ENCODE data around the gene IBA57. TPM values are rescaled to one million over a fixed set of nuclear protein-coding genes. Genes with fewer than 3 reads are reported as not detected.
A peak's percentile ranks its signal among the peaks of the same experiment; 100 is the strongest.

Gene IBA57
- total RNA-seq, 3 donors from 2014 or later: 3.4 to 4.1 (median 3.9) TPM

DNA sequence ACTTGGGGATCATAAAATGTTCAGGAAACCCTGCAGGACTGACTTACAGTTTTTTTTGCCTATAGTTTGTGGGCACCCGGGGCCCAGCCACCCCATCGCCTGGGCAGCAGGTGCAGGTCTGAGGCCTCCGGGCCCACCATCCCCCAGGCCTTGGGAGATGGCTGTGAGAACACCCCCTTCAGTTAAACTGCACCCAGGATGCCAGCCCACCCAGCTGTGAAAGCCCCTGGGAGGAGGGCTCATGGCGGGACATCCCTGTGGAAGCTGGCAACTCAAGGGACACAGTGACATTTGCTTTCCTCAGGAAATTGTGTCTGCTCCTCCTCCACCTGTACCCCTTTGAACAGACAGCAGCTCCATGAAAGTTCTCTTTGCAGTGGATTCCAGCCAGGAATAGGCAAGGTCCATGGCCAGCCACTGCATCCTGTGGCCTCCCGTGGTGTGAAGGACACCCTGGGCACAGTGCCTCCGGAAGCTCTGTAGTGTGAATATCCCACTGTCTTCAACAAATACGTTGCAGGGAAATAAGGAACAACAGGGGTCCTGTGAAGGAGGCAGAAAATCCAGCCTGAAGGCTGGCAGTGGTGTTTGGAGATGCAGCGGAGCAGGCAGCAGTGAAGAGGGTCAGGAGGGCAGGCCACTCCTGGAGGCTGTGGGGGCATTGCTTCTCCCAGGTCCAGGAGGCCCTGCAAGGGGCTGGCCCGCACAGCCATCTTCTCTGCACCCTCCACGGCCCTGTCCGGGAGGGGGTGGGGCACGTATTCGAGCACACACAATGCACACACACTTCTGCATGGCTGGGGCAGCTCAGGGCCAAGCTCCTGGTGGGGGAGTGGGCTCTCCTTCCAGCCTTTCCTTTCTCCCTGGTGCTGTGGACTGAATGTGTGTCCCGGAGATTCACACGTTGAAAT is 40.2 kb downstream of the IBA57 start:
- intact Hi-C loops (cut with DNase I; ENCODE audit: low total_unique reads): no loop called here
- Histone ChIP-seq H3K27ac (no peak overlapping the region), H3K4me1 (no peaks in the 10 kb centered on the region), H3K4me3 (no peak overlapping the region), H3K9me3 (no peaks in the 10 kb centered on the region), H3K27me3 (no peaks in the 10 kb centered on the region), H3K36me3 (no peaks in the 10 kb centered on the region)
- no peak for TF ChIP-seq POLR2A (IDR thresholded peaks at IDR 0.05)
- TF ChIP-seq, protein P1, sequence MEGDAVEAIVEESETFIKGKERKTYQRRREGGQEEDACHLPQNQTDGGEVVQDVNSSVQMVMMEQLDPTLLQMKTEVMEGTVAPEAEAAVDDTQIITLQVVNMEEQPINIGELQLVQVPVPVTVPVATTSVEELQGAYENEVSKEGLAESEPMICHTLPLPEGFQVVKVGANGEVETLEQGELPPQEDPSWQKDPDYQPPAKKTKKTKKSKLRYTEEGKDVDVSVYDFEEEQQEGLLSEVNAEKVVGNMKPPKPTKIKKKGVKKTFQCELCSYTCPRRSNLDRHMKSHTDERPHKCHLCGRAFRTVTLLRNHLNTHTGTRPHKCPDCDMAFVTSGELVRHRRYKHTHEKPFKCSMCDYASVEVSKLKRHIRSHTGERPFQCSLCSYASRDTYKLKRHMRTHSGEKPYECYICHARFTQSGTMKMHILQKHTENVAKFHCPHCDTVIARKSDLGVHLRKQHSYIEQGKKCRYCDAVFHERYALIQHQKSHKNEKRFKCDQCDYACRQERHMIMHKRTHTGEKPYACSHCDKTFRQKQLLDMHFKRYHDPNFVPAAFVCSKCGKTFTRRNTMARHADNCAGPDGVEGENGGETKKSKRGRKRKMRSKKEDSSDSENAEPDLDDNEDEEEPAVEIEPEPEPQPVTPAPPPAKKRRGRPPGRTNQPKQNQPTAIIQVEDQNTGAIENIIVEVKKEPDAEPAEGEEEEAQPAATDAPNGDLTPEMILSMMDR (IDR thresholded peaks at IDR 0.05): no peak
- TF ChIP-seq POLR2AphosphoS5 (IDR thresholded peaks at IDR 0.05): no peak
- no peak for DNase-seq (ENCODE audit: low spot score in 2 of 2)

- H3K4me1 ChIP-seq: no peaks in the 10 kb centered on the region
- no peak for TF ChIP-seq POLR2A (IDR thresholded peaks at IDR 0.05)
- TF ChIP-seq, protein P1 (IDR thresholded peaks at IDR 0.05): no peak
- TF ChIP-seq POLR2AphosphoS5 (IDR thresholded peaks at IDR 0.05): no peak
- no peak overlapping the region for H3K4me3 ChIP-seq
- peaks cover 0 to under 1% of the 10 kb centered on the region in 2 donors for H3K9me3 ChIP-seq
- no peak for DNase-seq (ENCODE audit: low spot score in 2 of 2)
- intact Hi-C loops (cut with DNase I; ENCODE audit: low total_unique reads): no loop called here
- no peaks in the 10 kb centered on the region for H3K36me3 ChIP-seq
- H3K27ac ChIP-seq: no peak overlapping the region
- H3K27me3 ChIP-seq: no peaks in the 10 kb centered on the region
Measured at GRCh38 chr1:228206582-228207351, 41.2 kb downstream of the IBA57 start.

DNA sequence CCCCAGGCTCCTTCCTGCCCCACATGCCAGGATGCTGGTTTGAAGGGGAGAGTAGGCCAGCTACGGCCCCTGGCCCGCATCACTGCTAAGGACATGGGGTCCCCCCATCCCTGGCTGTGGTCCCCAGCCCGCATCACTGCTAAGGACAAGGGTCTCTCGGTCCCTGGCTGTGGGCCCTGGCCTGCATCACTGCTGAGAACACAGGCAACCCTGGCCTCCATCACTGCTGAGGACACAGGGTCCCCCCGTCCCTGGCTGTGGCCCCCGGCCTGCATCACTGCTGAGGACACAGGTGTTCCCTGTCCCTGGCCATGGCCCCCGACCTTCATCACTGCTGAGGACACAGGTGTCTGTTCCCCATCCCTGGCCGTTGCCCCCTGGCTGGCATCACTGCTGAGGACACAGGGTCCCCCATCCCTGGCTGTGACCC is 41.8 kb downstream of the IBA57 start:
- intact Hi-C loops (cut with DNase I; ENCODE audit: low total_unique reads): no loop called here
- Histone ChIP-seq H3K36me3 (no peaks in the 10 kb centered on the region), H3K4me3 (no peak overlapping the region), H3K4me1 (no peaks in the 10 kb centered on the region), H3K9me3 (peaks cover 0 to 3% of the 10 kb centered on the region in 2 donors), H3K27ac (no peak overlapping the region), H3K27me3 (no peaks in the 10 kb centered on the region)
- DNase-seq (ENCODE audit: low spot score in 2 of 2): peak in 1 of 2 donors; percentile 12
- TF ChIP-seq, protein P1 (IDR thresholded peaks at IDR 0.05): no peak
- no peak for TF ChIP-seq POLR2A (IDR thresholded peaks at IDR 0.05)
- no peak for TF ChIP-seq POLR2AphosphoS5 (IDR thresholded peaks at IDR 0.05)

DNA sequence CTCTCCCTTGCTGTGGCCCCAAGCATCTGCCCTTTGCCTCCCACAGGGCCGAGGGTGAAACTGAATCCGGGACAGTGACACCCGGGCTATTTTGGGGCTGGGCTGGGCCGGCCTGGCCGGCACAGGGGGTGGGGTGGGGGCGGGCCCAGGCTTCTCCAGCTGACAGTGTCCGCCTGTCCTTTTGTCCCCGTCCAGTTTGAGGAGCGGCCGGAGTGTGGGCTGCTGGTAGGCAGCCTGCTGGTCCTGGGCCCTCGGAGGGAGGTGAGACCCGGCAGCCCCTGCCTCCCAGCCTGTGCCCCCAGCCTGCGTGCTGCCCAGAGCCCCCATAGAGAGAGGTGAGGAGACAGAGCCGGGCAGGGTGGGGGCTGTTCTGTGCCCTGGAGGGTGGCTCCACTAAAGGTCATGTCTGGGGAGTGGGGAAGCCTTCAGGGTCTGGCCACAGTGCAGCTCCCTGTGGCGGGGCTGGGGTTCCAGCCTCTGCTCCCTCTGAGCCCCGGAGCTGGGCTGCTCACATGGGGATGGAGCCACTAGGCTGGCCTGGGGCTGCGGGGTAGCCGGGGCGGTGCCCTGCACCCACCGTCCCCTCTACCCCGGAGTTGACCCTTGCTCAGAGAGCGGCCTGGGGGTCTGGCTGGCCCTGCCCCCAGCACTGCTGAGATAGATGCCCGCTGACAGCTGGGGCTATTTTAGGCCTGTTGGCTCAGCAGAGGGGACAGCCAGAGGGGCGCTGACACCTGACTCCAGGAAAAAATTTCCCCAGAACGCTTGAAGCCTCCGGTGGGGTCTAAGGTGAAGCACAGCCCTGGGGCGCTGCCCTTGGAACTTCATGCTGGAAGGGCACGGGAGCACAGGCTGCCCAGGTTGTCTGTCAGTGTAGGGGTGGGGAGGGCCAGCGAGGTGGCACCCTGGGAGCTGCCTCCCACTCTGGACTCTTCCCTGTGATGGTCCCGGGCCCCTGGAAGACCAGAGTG is 42.5 kb downstream of the IBA57 start, which contains the start of gene OBSCN:
OBSCN (plus strand) TSS at position 194 of the 971 bp plus-strand sequence. CDS start 3,740 bp downstream, outside the sequence.
- H3K4me3 ChIP-seq: no peak within 1 kb of the TSS
- H3K4me1 ChIP-seq: no peaks in the 10 kb centered on the region
- H3K9me3 ChIP-seq: peaks cover 0 to 3% of the 10 kb centered on the region in 2 donors
- intact Hi-C loops (cut with DNase I; ENCODE audit: low total_unique reads): no loop called here
- TF ChIP-seq, protein P1 (IDR thresholded peaks at IDR 0.05): no peak
- TF ChIP-seq POLR2AphosphoS5 (IDR thresholded peaks at IDR 0.05) (no peak), POLR2A (IDR thresholded peaks at IDR 0.05) (no peak)
- peak in 1 of 2 donors; percentile 11 for DNase-seq (ENCODE audit: low spot score in 2 of 2)
- H3K27me3 ChIP-seq: no peaks in the 10 kb centered on the region
- H3K27ac ChIP-seq: no peak within 1 kb of the TSS
- no peaks in the 10 kb centered on the region for H3K36me3 ChIP-seq
